ENCODE data around the gene SPEM2.

The SPEM2 gene

DNA sequence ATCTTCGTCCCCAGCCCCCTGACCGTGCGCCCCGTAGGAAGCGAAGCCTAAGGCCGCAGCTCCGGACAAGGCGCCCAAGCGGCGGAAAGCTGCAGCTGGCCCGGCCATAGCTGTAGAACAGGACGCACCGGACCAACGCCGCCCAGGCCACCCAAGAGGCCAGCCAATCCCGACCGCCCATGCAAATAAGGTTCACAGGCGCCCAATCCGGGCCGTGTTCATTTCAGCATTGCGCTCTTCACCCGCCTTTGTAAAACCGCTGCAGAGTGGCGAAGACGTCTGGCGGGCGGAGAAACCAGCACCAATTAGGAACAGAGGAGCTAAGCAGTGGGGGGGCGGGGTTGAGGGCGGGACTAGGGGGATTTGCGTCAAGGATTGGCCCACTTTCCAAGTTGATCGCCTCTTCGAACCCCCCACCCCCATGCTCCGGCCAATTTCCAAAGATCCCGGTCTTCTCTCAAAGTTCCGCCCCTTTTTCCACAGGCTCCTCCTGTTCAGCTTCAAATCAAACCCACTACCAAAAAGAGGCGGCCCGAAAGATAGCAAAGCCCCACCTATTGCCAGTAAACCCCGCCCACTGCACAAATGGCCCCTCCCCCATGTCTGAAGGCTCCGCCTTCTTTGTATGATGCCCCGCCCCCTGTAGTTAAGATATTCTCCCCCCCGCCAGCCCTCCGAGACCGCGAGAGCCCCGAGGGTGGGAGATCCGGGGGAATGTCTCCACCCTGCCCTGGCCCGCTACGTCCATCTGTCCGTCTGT lies 21.3 kb upstream of the SPEM2 start, which contains the start of gene TMEM256:
Gene TMEM256 (minus strand): TSS at position 121 of the 760 bp plus-strand sequence. CDS start 13 bp downstream, at position 108.
- DNase-seq (ENCODE audit: low read depth, low spot score): peak; percentile 91

DNA sequence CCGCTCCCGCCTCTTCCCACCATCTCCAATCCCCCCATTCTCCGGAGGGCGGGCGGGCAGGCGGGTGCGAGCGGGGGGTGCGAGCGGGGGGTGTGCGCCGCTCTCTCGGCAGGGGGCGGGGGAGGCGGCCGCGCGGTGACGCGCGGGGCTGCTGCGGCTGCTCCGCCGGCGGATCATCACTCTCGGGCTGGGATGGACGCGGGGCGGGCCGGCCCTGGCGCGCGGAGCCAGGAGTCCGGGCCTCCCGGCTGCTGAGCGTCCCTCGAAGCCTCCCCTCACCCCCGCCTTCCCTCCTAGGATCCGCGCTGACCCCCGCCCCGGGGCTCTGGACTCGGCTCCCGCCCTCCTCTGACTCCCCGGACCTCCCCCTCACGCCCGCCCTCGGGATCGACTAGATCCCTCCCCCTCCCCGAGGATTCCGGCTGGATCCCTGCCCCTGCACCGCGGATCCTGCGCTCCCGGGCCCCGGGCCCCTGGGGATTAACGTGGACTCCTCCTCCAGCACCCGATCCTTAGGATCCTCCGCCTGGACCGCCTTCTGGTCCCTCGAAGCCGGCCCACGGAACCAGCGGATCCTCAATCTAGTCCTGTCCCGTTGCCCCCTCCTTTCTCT lies 20.6 kb upstream of the SPEM2 start:
- peak; percentile 53 for DNase-seq (ENCODE audit: low read depth, low spot score)

DNA sequence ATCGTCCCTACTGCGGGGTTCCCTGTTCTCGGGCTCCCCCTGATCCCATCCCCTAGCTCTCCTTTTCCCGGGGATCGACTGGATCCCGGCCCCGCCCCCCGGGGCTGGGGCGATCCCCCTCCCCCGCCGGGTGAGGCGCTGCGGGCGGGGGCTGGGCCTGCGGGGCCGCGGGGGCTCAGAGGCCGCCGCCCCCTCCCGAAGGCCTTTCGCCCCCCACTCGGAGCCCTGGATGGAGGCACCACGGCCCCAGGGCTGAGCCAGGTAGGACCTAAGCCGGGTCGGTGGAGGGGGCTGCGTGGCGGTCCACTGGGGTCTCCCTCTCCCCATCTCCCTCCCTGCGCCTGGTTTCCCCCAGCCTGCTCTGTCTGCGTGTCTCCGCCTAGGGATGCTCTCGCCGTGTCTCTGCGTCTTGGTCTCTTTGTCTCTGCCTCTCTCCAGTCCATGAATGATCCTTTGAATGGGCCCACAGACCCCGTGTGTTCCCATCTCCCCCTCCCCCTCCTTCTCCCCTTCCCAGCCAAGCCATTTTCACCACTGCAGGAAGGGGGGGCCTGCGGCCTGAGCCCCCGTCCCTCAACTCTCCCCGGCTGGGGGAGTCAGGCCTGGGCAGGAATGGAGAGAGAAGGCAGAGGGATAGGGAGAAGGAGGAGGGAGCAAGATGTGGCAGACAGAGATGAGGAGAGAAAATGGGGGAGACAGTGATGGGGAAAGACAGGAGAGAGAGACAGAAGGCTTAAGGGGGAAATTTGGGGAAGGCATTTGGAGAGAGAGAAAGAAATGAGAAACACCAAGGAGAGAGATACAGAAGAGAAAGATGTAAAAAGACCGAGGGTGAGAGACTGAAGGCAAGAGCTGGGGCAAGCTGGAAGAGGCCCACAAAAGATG lies 19.8 kb upstream of the SPEM2 start:
- DNase-seq (ENCODE audit: low read depth, low spot score): no peak

DNA sequence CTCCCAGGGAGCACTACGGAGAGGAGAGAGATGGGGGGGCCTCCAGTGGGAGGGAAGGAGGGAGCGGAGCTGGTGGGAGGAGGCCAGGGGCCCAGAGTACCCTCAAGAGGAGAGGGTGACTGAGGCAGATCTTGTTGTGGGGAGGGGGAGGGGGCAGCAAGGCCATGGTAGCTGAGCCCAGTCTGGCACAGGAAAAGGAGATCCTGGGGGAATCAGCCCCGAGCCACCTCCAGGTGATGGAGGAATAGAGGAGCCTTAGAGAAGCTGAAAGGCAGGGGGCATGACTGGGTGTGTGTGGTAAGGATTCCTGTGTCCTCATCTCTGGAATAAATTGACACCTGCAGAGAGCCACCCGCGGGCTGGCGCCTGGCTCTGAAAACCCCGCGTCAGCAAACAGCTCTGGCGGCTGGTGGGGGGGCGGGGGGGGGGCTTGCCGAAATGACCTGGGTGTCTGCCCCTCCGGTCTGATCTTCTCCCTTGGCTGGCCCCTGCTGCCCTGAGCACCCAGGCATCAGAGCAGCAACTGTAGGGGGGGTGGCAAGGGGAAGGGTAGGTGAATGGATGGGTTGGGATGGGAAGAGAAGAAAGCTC lies 19.1 kb upstream of the SPEM2 start:
- no peak for DNase-seq (ENCODE audit: low read depth, low spot score)

DNA sequence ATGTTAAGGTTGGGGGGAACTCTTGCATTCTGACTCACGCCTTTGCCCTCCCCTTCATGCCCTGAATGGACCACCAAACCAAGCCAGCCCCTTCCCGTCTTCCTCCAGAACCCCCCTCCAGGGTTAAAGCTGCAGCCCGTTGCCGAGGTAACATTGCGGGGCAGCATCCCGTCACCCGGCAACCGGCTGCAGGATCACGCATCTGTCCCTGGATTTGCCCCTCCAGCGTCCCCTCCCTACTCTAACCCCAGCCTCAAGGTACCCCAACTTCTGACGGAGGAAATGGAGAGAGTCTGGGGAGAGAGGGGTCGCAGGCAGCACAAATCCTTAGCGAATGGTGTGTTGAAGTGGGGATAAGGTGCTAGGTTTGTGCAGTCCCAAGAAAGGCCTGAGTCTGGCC lies 18.3 kb upstream of the SPEM2 start:
- DNase-seq (ENCODE audit: low read depth, low spot score): no peak

DNA sequence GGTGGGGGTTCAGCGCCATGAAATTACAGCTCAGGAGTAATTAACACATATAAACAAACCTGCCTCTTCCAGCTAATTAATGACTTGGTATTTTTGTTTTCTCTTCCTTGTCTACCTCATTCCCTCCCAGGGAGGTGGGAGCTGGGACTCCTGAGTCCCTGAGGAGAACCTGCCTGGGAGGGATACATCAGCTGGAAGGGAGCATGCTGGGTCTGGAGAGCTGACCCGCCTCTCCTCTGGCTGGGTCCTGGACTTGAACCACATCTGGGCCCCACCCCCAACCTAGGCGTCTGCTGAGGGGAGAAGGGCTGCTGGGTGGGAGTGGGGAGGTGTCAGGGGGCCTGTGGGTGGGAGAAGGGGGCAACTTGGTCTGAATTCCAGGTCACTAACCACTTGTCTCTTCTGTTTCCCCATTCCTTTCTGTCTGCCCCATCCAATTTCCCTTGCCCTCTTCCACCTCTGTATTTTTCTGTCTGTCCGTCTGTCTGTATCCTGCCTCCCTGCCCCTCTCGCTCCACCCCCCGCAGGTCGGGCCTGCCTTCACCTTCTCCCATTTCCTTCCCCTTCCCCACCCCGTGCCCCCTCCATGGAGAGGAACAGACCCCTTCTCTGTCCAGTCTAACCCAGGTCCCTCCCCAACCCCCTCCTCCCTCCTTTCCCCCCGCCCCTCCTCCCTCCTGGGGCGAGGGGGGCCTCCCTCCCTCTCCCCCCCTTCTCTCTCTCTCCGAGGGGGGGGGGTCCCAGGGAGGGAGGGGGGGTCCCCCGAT lies 17.7 kb upstream of the SPEM2 start, which contains the start of gene NLGN2:
Gene NLGN2 (plus strand): TSS at position 361 of the 767 bp plus-strand sequence. CDS start 411 bp downstream, outside the sequence.
- DNase-seq (ENCODE audit: low read depth, low spot score): no peak

DNA sequence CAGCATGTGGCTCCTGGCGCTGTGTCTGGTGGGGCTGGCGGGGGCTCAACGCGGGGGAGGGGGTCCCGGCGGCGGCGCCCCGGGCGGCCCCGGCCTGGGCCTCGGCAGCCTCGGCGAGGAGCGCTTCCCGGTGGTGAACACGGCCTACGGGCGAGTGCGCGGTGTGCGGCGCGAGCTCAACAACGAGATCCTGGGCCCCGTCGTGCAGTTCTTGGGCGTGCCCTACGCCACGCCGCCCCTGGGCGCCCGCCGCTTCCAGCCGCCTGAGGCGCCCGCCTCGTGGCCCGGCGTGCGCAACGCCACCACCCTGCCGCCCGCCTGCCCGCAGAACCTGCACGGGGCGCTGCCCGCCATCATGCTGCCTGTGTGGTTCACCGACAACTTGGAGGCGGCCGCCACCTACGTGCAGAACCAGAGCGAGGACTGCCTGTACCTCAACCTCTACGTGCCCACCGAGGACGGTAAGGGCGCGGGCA lies 17.1 kb upstream of the SPEM2 start:
- DNase-seq (ENCODE audit: low read depth, low spot score): no peak

DNA sequence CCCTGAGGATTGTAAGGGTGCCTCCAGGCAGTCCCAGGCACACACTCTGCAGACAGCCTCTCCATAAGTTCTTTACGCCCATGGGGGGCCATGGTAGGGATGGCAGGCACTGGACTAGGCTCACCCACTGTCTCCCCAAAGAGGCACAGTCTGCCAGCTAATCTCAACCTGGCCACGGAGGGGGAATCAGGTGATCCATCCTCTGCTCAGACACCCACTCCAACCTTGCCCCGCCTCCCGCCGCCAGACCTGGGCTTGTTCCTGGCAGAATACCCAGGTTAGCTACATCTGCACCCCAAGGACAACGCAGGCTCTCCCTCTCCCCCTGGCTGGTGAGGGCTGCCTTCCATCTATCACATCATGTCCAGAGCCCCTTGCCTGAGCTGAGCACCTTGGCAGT lies 16.6 kb upstream of the SPEM2 start:
- no peak for DNase-seq (ENCODE audit: low read depth, low spot score)

DNA sequence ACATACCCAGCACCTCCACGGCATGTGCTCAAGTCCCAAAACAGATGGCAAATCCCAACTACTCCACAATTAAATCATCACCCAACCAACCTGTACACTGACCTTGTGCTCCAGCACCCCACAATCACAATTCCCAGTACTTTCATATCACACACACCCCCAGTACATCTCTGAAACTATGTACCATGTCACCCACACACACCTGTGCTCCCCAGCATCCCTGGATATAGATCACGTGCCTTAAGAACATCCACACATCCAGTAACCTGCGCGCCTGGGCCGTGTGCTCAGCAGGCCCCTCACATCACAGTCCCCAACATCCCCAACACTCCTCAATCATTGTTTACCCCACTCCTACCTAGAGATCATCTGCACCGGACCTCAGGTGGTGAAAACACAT lies 15.7 kb upstream of the SPEM2 start:
- DNase-seq (ENCODE audit: low read depth, low spot score): no peak

DNA sequence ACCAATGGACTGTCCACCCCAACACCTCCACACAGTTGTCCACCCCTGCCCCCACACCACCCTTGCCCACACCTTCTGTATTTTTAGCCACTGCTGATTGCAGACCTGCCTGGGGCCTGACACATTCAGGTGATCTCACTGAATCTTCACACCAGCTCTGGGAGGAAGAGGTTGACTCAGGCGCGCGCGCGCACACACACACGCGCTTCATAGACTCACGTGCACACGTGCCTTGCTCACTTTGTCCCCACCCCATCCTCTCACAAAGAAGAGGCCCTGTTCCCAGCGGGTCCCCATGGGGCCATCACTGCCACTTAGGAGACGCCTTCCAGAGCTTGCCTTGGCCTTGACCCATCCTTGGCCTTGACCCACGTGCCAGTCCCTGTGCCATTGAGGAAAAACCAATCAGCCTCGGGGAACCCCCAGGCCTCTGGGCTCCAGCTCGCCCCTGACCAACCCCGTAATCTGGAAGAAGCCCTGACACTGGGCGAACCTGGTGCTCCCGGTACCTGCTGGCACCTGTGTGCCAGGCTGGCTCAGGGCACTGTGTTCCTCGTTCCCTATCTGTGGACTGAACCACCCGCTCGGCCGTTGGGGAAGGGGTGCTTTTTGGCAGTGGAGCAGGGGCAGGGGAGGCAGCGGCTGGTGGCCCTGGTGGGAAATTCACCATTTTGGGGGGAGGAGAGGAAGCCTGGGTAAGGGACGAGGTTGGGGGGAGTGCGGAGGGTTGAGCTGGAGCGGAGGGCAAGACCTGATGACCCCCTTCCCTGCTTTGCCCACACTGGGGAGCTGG lies 14.6 kb upstream of the SPEM2 start:
- no peak for DNase-seq (ENCODE audit: low read depth, low spot score)

DNA sequence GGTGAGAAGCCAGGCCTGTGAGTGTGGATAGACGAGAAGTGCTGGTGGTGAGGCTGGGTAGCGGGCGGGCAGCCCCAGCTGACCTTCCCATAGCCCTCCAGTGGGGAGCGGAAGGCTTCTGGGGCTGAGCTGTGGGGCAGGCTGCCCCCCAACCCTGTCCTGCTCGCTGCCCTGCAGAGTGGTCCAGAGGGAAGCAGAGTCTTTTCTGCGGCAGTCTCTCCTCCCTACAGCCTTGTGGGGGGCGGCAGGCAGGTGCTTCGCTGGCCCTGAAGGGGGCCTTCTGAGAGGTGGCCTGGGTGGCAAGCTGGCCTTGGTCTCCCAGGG lies 14.0 kb upstream of the SPEM2 start:
- DNase-seq (ENCODE audit: low read depth, low spot score): no peak

DNA sequence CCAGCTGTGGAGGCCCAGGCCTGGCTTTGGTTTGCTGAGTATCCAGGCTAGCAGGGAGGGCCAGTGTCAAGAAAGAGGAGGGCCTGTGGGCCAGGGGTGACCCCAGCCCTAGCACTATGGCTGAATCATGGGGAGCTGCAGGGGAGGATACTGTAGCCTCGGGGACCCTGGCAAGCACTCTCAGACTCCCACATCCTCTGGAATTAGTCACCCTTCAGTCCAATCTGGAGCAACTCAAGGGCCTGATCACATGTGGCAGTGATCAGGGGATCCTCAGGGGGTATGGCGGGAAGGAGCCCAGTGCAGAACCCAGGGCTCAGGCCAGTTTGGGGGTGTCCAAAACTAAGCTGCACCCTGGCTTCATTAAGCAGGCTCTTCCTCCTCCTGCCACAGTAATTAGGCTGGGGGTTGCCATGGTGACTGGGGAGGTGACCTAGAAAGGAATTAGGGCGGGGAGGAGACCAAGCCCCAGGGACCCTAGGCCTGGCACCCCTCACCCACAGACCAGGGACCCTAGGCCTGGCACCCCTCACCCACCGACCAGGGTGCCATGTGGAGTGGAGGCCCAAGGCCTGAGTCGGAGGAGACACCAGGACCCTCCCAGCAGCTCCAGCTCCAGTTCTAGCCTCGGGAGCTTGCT lies 11.9 kb upstream of the SPEM2 start:
- DNase-seq (ENCODE audit: low read depth, low spot score): no peak

DNA sequence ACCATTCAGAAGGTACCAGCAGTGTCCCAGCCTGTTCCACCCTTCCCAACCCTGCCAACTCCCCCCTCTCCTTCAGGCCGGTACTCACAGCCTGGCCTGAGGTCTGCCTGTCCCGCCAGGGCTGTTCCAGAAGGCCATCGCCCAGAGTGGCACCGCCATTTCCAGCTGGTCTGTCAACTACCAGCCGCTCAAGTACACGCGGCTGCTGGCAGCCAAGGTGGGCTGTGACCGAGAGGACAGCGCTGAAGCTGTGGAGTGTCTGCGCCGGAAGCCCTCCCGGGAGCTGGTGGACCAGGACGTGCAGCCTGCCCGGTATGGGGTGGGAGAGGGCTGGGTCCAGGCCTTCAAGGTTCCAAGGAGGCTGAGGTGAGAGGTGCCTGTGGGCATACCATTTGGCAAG lies 10.6 kb upstream of the SPEM2 start:
- no peak for DNase-seq (ENCODE audit: low read depth, low spot score)

DNA sequence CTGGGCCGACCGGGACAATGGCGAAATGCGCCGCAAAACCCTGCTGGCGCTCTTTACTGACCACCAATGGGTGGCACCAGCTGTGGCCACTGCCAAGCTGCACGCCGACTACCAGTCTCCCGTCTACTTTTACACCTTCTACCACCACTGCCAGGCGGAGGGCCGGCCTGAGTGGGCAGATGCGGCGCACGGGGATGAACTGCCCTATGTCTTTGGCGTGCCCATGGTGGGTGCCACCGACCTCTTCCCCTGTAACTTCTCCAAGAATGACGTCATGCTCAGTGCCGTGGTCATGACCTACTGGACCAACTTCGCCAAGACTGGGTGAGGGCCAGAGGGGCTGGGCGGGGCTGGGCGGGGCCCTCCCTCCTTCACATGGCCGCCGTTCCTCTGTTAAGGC lies 9.6 kb upstream of the SPEM2 start:
- no peak for DNase-seq (ENCODE audit: low read depth, low spot score)

DNA sequence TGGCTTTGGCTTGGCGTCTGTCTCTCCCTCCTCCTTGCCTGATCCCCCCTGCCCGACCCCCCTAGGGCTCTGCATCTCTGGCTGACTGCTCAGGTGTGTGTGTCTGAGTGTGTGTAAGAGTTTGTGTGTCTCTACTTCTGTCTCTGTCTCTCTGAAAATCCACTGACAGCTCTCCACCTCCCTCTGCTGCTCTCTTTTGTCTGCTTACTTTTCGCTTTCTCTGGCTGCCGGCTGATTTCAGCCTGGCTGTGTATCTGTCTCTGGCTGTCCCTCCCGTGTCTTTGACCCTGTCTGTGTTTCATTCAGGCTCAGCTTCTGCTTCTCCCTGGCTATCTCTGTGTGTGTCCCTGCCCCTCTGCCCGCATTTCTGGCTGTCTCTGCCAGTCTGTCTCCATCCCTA lies 9.1 kb upstream of the SPEM2 start:
- no peak for DNase-seq (ENCODE audit: low read depth, low spot score)

DNA sequence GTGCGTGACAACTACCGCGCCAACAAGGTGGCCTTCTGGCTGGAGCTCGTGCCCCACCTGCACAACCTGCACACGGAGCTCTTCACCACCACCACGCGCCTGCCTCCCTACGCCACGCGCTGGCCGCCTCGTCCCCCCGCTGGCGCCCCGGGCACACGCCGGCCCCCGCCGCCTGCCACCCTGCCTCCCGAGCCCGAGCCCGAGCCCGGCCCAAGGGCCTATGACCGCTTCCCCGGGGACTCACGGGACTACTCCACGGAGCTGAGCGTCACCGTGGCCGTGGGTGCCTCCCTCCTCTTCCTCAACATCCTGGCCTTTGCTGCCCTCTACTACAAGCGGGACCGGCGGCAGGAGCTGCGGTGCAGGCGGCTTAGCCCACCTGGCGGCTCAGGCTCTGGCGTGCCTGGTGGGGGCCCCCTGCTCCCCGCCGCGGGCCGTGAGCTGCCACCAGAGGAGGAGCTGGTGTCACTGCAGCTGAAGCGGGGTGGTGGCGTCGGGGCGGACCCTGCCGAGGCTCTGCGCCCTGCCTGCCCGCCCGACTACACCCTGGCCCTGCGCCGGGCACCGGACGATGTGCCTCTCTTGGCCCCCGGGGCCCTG lies 8.3 kb upstream of the SPEM2 start:
- no peak for DNase-seq (ENCODE audit: low read depth, low spot score)

DNA sequence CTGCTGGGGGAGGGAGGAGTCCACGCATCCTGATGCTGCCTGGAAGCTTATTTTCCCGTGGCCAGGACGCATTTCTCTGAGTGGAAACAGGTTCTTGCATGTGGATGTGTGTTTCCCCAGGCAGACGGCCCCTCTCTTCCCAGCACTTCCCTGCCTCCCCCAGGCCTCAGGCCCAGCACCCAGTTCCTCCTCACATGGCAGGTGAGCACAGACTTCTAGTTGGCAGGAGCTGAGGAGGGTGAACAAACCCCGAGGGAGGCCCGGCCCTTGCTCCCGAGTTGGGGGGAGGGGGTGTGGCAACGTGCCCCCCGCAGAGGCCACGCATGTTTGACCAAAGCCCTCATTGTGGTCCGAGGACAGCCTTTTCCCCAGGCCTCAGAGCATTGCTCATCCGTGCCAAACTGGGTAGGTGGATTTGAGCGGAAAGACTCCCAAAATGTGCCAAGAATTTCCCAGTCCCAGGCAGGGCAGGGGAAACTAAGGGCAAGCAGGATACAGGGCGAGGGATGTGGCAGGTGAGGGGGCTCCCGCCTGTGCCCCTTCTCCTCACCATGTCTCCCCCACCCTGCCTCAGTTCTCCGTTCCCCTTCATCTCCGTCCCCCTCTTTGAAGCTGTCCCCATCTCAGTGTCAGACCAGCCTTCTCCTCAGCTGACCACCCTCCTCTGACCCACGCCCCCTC lies 6.8 kb upstream of the SPEM2 start:
- no peak for DNase-seq (ENCODE audit: low read depth, low spot score)

DNA sequence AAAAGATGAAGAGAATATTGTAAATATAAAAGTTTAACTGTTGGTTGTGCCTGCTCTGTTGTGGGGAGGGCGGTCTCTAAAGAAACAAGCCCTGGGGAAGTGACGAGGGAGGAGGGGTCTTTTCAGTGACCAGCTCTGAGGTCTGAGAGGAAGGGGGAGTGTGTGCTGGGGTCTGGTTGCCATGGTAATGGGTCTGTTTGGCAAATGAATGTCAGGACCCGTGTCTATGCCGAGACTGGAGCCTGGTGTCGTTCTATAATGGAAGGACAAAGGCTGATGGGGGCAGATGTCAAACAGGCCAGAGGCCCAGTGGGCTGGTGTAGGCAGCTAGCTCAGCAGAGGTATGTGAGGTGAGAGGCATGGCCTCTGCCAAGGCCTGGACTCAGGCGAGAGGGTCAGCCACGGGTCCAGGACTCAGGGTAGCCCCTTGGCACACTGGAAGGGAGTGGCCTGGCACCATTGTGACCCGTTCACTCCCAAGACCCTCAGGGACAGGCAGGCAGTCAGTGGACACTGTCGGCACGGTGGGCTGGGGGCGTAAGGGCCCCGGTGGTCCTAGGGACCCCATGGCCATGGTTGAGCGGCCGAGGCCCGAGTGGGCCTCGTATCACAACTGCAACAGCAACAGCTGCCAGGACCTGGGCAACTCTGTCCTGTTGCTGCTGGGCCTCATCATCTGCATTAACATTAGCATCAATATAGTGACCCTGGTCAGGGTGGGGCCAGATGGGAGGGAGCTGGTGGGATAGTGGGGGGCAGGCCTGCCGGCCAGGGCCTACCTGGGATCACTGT lies 5.4 kb upstream of the SPEM2 start, which contains the start of gene SPEM1:
Gene SPEM1 (plus strand): TSS at position 506 of the 792 bp plus-strand sequence. CDS start 61 bp downstream, at position 567.
- DNase-seq (ENCODE audit: low read depth, low spot score): no peak

Data from activated naive CD8-positive, alpha-beta T cell treated with anti-CD3 and anti-CD28 coated beads, Interleukin-2, amount 50 U/mL, for 16 hours (primary cell).